Prostate gland (tissue), 2 donors: ENCODE data around the gene KAT2A.

Experiments
- CTCF ChIP-seq, 4 experiments: fragments of 200-600 bp in 2 of 4; fragments of 450-650 bp in 2 of 4; sonication (generic) in 2 of 4; IDR thresholded peaks; 1 replicate in 3 of 4; 2 replicates in 1 of 4; pipeline ENCODE4 v1.5.1; 2016 to 2019; ENCODE audit warnings: antibody characterized with exemption in 4 of 4, mild to moderate bottlenecking in 2 of 4, moderate library complexity in 2 of 4
- POLR2A ChIP-seq: fragments of 450-650 bp; IDR thresholded peaks from one replicate; pipeline ENCODE4 v1.6.1; 2016; ENCODE audit warnings: antibody characterized with exemption, mild to moderate bottlenecking

- TF ChIP-seq CTCF (IDR thresholded peaks at IDR 0.05): no peak
- TF ChIP-seq POLR2A: no peak
Observed at GRCh38 chr17:42129109-42129837, 8.1 kb upstream of the KAT2A start.
